HG02885 (cell line): ENCODE data around the gene MNX1.

Experiments used
- ATAC-seq: cut with Tn5 transposase; IDR thresholded peaks from one replicate; pipeline ENCODE4 v1.9.1; 2021; ENCODE audit warnings: mild to moderate bottlenecking; ENCODE audit not compliant: unreplicated experiment, poor library complexity

MNX1 gene

DNA sequence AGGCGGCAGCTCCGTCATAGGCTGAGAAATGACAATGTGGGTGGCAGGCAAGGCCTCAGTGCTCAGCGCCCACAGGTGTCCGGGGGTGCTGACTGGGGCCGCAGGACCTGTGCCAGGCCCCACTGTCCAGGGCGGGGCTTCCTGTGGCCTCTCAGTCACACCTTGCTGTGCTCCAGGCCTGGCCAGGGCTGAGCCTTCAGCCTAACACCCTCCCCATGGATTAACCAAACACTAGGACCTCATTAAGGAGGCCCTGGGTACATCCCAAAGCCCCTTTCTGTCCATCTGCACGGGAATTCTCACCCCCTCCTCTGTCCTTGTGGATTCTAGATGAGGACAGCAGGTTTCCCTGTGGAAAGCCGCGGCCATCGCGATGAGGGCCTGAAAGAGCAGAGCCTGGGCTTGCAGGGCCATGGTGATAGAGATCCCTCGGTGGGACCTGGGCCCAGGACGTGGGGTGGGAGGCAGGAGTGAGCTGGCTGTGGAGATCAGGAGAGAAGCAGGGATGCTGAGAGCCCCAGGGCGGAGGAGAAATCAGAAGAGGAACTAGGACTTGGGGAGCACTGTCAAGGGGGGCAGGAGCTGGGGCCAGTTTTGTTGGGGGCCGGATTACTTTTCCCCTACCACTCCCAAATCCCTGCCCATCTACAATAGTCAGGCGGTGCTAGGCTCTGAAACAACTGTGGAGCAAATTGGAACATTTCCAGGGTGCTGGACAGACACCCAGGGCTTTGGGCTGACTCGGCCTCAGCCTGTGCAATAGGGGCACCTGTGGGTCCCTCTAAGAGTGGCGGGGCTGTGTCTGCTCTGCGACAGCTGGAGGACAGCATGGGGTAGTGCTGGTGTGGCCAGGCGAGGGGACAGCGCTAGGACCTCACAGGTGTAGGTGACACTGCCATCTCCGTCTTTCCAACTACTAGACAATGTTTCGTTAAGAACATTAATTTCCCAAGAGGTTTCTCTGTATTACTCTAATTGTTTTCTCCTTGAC lies 23.3 kb upstream of the MNX1 start:
- no peak for ATAC-seq

GRCh38 chr7:157032644-157033482 lies 22.4 kb upstream of the MNX1 start:
- ATAC-seq: no peak

DNA sequence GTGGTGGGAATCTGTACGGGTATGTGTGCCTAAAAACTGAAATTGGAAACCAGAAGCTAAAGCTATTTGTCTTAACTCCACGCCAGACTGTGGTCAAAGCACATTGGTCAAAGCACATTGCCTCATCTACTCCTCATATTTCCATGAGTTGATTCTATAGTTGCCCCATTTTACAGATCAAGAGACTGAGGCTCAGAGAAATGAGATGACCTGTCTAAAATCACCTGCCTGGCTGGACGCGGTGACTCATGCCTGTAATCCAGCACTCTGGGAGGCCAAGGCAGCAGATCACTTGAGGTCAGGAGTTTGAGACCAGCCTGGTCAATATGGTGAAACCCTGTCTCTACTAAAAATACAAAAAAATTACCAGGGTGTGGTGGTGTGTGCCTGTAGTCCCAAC lies 21.7 kb upstream of the MNX1 start:
- no peak for ATAC-seq

GRCh38 chr7:157028199-157028903 lies 17.9 kb upstream of the MNX1 start:
- ATAC-seq: no peak

GRCh38 chr7:157027568-157028198 lies 17.2 kb upstream of the MNX1 start:
- ATAC-seq: no peak

DNA sequence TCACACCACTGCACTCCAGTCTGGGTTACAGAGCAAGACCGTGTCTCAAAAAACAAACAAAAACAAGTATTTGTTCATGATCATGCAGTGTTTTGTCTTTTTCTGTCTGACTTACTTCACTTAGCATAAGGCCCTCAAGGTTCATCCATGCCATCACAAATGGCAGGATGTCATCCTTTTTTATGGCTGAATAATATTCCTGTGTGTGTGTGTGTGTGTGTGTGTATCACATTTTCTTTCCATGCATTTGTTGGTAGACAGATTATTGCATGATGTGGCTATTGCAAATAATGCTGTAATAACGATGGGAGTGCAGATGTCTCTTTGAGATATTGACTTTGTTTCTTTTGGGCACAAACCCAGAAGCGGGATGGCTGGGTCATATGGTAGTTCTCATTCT lies 14.3 kb upstream of the MNX1 start:
- ATAC-seq: no peak

DNA sequence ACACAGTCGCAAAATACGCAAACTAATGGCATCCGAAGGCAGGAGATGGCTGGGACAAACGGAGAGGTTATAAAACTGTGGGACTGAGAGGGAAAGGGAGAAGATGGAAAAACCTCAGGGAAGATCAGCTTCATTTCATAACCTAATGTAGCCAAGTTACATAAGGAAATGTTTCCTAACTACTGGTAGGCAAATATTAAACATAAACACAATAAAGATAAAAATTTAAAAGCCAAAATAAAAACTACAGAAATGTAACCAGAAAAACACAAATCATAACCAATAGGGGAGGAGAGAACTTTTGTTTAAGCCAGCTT lies 13.1 kb upstream of the MNX1 start:
- no peak for ATAC-seq

GRCh38 chr7:157022681-157023588 lies 12.5 kb upstream of the MNX1 start:
- no peak for ATAC-seq

- ATAC-seq: no peak
Measured at GRCh38 chr7:157021871-157022680, 11.6 kb upstream of the MNX1 start.

- ATAC-seq: no peak
Measured at GRCh38 chr7:157021071-157021870, 10.8 kb upstream of the MNX1 start.

DNA sequence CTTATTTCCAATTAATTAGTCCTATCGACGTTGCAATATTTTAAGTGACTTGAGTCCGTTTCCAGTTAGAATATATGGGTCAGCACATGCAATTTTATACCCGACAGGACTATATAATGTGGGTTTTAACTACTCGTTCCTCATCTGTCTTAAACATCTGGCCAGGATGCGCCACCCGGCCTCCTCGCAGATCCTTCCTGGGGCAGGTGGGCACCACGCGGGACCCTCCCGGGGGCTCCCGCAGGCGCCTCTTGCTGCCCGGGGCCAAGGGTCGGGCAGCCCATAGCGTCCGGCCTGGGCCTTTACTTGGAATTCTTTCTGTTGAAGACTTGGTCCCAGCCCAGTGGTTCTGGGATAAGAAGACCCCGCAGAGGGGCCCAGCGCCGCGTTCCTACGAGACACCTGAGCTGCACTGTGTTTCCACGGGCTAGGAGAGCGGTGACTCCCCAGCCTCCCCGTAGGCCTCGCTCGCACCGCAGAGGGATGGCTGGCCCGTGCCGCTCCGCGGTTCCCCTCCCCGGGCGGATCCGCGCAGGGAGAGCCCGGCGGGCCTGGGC lies 10.1 kb upstream of the MNX1 start:
- ATAC-seq: no peak

DNA sequence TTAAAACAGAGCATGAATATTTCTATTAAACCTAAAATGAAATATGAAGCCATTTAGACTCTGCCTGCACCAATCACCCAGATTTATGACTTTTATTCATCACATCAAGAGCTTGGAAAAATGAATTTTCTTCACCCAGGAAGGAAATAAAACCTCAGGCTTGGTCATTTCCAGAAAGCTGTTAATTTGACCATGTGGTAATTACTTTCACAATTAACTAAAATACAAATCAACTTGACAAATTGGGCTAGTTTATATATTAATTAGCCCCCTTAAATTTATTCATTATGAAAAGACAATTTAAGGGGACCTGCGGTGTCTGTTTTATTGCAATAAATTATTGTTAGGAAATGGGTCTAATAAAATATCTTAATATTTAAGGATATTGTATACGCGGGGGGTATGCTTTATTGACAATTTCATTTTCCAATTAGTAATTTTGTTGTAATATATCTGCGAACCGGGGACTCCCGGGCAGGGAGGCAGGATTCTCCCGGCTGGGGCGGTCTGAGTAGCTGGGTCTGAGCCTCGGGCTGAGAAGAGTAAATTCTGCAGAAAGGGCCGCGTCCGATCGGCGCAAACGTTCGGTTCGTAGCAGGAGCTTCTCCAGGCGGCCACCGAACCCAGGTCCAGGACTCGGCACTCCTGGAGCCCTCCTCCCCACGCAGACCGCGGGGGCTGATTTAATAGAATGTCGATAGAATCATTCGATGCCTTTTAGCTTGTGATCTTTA lies 9.4 kb upstream of the MNX1 start:
- ATAC-seq: no peak

DNA sequence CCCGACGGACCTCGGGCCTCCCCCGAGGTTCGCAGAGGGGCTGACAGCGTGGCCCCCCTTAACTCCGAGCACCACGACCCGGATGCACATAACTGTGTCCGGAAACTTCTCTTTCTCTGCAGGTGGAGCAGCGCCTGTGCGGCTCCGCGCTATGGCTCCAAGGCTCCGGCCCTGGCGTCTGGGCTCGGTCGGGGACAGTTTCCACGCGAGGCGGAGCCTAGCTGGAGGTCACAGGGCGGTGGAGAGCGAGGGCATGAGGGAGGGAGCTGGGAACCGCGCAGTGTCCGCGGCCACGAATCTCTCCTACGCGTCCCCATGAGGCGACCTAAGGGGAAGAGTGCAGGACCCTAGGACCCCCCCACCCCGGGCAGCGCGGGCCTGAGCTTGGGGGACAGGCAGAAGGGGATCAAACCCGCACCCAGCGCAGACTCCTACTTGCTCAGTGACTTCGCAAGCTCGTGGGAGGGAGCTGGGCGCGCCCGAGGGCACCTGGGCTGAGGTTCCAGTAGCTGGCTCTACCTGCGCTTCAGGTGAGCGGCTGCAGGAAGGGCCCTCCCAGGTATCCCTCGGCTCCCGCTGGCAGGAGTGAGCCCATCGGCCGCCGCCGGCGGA lies 8.6 kb upstream of the MNX1 start:
- ATAC-seq: no peak

GRCh38 chr7:157018328-157018996 lies 8.0 kb upstream of the MNX1 start:
- no peak for ATAC-seq

DNA sequence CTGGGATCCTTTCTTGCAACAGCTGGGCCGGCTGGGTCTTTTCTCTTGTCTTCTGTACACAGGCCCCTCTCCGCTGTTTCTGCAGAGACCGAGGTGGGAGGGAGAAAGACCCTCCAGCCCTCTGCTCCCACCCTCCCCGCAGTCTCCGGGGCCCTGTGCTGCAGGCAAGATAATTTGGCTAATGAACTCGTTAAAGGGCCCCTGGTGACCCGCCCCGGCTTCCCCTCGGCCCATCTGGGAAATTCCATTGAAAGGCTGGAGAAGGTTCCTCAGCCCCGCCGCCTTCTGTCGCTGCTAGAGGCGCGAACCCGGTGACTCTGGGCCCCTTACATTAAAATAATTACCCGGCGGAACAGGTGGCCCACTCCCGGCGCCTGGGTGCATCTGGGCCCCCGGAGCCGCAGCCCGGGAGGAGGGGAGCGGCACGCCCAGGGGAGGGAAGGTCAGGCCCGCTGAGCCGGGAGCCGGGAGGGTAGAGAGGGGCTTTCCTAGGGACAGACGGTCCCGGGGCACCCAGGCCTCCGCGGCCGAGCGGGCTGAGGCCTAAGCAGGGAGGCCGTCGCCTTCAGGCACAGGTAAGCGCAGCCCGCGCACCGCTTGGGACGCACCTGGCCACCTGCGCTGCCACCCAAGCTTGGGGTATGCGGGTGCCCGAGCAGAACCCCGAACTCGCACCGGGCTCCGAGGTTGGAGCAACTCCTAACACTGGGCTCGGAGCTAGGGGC lies 7.3 kb upstream of the MNX1 start:
- ATAC-seq: no peak
